ENCODE results near the gene EPSTI1. TPM values are rescaled to one million over a fixed set of nuclear protein-coding genes. Genes with fewer than 3 reads are reported as not detected.

Gene EPSTI1
- total RNA-seq, 1 donor from 2014 or later: 11.9 TPM

GRCh38 chr13:42894765-42895243 is 97.2 kb downstream of the EPSTI1 start:
- H3K27ac Mint-ChIP-seq: no peak overlapping the region
- H3K36me3 Mint-ChIP-seq (ENCODE audit: low read depth): peaks cover 30% of the 10 kb centered on the region
- intact Hi-C loops (cut with micrococcal nuclease): no loop called here

GRCh38 chr13:42893214-42893671 is 98.8 kb downstream of the EPSTI1 start:
- Mint-ChIP-seq H3K27ac (no peak overlapping the region), H3K27me3 (ENCODE audit: low read depth) (no peaks in the 10 kb centered on the region), H3K9me3 (no peaks in the 10 kb centered on the region), H3K36me3 (ENCODE audit: low read depth) (peaks cover 29% of the 10 kb centered on the region), H3K4me1 (ENCODE audit: low read depth) (no peaks in the 10 kb centered on the region), H3K4me3 (ENCODE audit: low read depth) (no peak overlapping the region)
- no peak for DNase-seq (ENCODE audit: low spot score)
- intact Hi-C loops (cut with micrococcal nuclease): no loop called here

More at GRCh38 chr13:42894765-42895243, 97.2 kb downstream of the EPSTI1 start:
- Mint-ChIP-seq H3K9me3 (no peaks in the 10 kb centered on the region), H3K4me1 (ENCODE audit: low read depth) (peaks cover 5% of the 10 kb centered on the region), H3K27me3 (ENCODE audit: low read depth) (no peaks in the 10 kb centered on the region), H3K4me3 (ENCODE audit: low read depth) (no peak overlapping the region)
- no peak for DNase-seq (ENCODE audit: low spot score)

- Mint-ChIP-seq H3K36me3 (ENCODE audit: low read depth) (peaks cover 29% of the 10 kb centered on the region), H3K9me3 (no peaks in the 10 kb centered on the region), H3K4me3 (ENCODE audit: low read depth) (no peak overlapping the region), H3K4me1 (ENCODE audit: low read depth) (no peaks in the 10 kb centered on the region), H3K27me3 (ENCODE audit: low read depth) (no peaks in the 10 kb centered on the region), H3K27ac (no peak overlapping the region)
- no peak for DNase-seq (ENCODE audit: low spot score)
- intact Hi-C loops (cut with micrococcal nuclease): no loop called here
Measured at GRCh38 chr13:42892760-42893159, 99.3 kb downstream of the EPSTI1 start.

GRCh38 chr13:42891591-42891990 is 100.5 kb downstream of the EPSTI1 start:
- H3K9me3 Mint-ChIP-seq: no peaks in the 10 kb centered on the region
- no peaks in the 10 kb centered on the region for H3K4me1 Mint-ChIP-seq (ENCODE audit: low read depth)
- H3K27me3 Mint-ChIP-seq (ENCODE audit: low read depth): no peaks in the 10 kb centered on the region
- peaks cover 30% of the 10 kb centered on the region for H3K36me3 Mint-ChIP-seq (ENCODE audit: low read depth)
- intact Hi-C loops (cut with micrococcal nuclease): no loop called here
- no peak overlapping the region for H3K4me3 Mint-ChIP-seq (ENCODE audit: low read depth)
- DNase-seq (ENCODE audit: low spot score): no peak
- no peak overlapping the region for H3K27ac Mint-ChIP-seq

GRCh38 chr13:42885325-42885724 is 106.7 kb downstream of the EPSTI1 start:
- Mint-ChIP-seq H3K36me3 (ENCODE audit: low read depth) (peaks cover 33% of the 10 kb centered on the region), H3K4me1 (ENCODE audit: low read depth) (peaks cover 3% of the 10 kb centered on the region), H3K27ac (no peak overlapping the region), H3K27me3 (ENCODE audit: low read depth) (peaks cover 7% of the 10 kb centered on the region), H3K9me3 (no peaks in the 10 kb centered on the region), H3K4me3 (ENCODE audit: low read depth) (no peak overlapping the region)
- intact Hi-C loops (cut with micrococcal nuclease): no loop called here
- no peak for DNase-seq (ENCODE audit: low spot score)

- intact Hi-C loops (cut with micrococcal nuclease): no loop called here
- H3K9me3 Mint-ChIP-seq: no peaks in the 10 kb centered on the region
- no peak overlapping the region for H3K27ac Mint-ChIP-seq
- H3K4me1 Mint-ChIP-seq (ENCODE audit: low read depth): peaks cover 7% of the 10 kb centered on the region
- H3K36me3 Mint-ChIP-seq (ENCODE audit: low read depth): peaks cover 33% of the 10 kb centered on the region
- H3K27me3 Mint-ChIP-seq (ENCODE audit: low read depth): peaks cover 14% of the 10 kb centered on the region
- no peak overlapping the region for H3K4me3 Mint-ChIP-seq (ENCODE audit: low read depth)
- no peak for DNase-seq (ENCODE audit: low spot score)
Measured at GRCh38 chr13:42883771-42884467, 108.1 kb downstream of the EPSTI1 start.

GRCh38 chr13:42883142-42883541 is 108.9 kb downstream of the EPSTI1 start:
- Mint-ChIP-seq H3K9me3 (no peaks in the 10 kb centered on the region), H3K27ac (no peak overlapping the region), H3K4me1 (ENCODE audit: low read depth) (peaks cover 7% of the 10 kb centered on the region), H3K27me3 (ENCODE audit: low read depth) (peaks cover 19% of the 10 kb centered on the region), H3K4me3 (ENCODE audit: low read depth) (no peak overlapping the region), H3K36me3 (ENCODE audit: low read depth) (peaks cover 26% of the 10 kb centered on the region)
- no peak for DNase-seq (ENCODE audit: low spot score)
- intact Hi-C loops (cut with micrococcal nuclease): no loop called here

GRCh38 chr13:42880056-42880605 is 111.9 kb downstream of the EPSTI1 start:
- no peaks in the 10 kb centered on the region for H3K9me3 Mint-ChIP-seq
- H3K4me1 Mint-ChIP-seq (ENCODE audit: low read depth): peaks cover 21% of the 10 kb centered on the region
- no peak overlapping the region for H3K4me3 Mint-ChIP-seq (ENCODE audit: low read depth)
- peaks cover 4% of the 10 kb centered on the region for H3K36me3 Mint-ChIP-seq (ENCODE audit: low read depth)
- no peak overlapping the region for H3K27ac Mint-ChIP-seq
- no peak for DNase-seq (ENCODE audit: low spot score)
- intact Hi-C loops (cut with micrococcal nuclease): no loop called here
- H3K27me3 Mint-ChIP-seq (ENCODE audit: low read depth): peaks cover 29% of the 10 kb centered on the region

- Mint-ChIP-seq H3K27me3 (ENCODE audit: low read depth) (peaks cover 35% of the 10 kb centered on the region), H3K9me3 (no peaks in the 10 kb centered on the region), H3K27ac (no peak overlapping the region), H3K4me1 (ENCODE audit: low read depth) (peaks cover 21% of the 10 kb centered on the region), H3K4me3 (ENCODE audit: low read depth) (no peak overlapping the region), H3K36me3 (ENCODE audit: low read depth) (no peaks in the 10 kb centered on the region)
- intact Hi-C loops (cut with micrococcal nuclease): no loop called here
- DNase-seq (ENCODE audit: low spot score): no peak
Measured at GRCh38 chr13:42878721-42879120, 113.3 kb downstream of the EPSTI1 start.

- H3K4me3 Mint-ChIP-seq (ENCODE audit: low read depth): no peak overlapping the region
- peak overlapping the region; percentile 12 for H3K27ac Mint-ChIP-seq
- DNase-seq (ENCODE audit: low spot score): no peak
- intact Hi-C loops (cut with micrococcal nuclease): loop anchor here (1.0 kb wide), 1 partner anchor 73 kb away; no protein-coding TSS in a partner anchor
- no peaks in the 10 kb centered on the region for H3K36me3 Mint-ChIP-seq (ENCODE audit: low read depth)
- no peaks in the 10 kb centered on the region for H3K9me3 Mint-ChIP-seq
- peaks cover 42% of the 10 kb centered on the region for H3K27me3 Mint-ChIP-seq (ENCODE audit: low read depth)
- peaks cover 18% of the 10 kb centered on the region for H3K4me1 Mint-ChIP-seq (ENCODE audit: low read depth)
Measured at GRCh38 chr13:42876887-42877545, 115.0 kb downstream of the EPSTI1 start.

- Mint-ChIP-seq H3K36me3 (ENCODE audit: low read depth) (no peaks in the 10 kb centered on the region), H3K9me3 (no peaks in the 10 kb centered on the region), H3K4me3 (ENCODE audit: low read depth) (no peak overlapping the region), H3K27me3 (ENCODE audit: low read depth) (peaks cover 43% of the 10 kb centered on the region), H3K4me1 (ENCODE audit: low read depth) (peaks cover 18% of the 10 kb centered on the region), H3K27ac (no peak overlapping the region)
- intact Hi-C loops (cut with micrococcal nuclease): loop anchor here (1.0 kb wide), 1 partner anchor 72 kb away; no protein-coding TSS in a partner anchor
- DNase-seq (ENCODE audit: low spot score): no peak
Measured at GRCh38 chr13:42876270-42876714, 115.7 kb downstream of the EPSTI1 start.

- intact Hi-C loops (cut with micrococcal nuclease): loop anchor here (1.0 kb wide), 1 partner anchor 71 kb away; no protein-coding TSS in a partner anchor
Measured at GRCh38 chr13:42875475-42876269, 116.4 kb downstream of the EPSTI1 start.

More at GRCh38 chr13:42875475-42876269, 116.4 kb downstream of the EPSTI1 start:
- no peaks in the 10 kb centered on the region for H3K9me3 Mint-ChIP-seq
- H3K27ac Mint-ChIP-seq: no peak overlapping the region
- H3K4me1 Mint-ChIP-seq (ENCODE audit: low read depth): peaks cover 18% of the 10 kb centered on the region
- no peak for DNase-seq (ENCODE audit: low spot score)
- H3K4me3 Mint-ChIP-seq (ENCODE audit: low read depth): no peak overlapping the region
- H3K27me3 Mint-ChIP-seq (ENCODE audit: low read depth): peaks cover 44% of the 10 kb centered on the region
- no peaks in the 10 kb centered on the region for H3K36me3 Mint-ChIP-seq (ENCODE audit: low read depth)
